Measurements from ENCODE around the gene MEPCE. TPM values are rescaled to one million over a fixed set of nuclear protein-coding genes. Genes with fewer than 3 reads are reported as not detected.

MEPCE gene
- total and polyA plus RNA-seq, 2 experiments from 2014 or later = 10.0 to 32.6 TPM

DNA sequence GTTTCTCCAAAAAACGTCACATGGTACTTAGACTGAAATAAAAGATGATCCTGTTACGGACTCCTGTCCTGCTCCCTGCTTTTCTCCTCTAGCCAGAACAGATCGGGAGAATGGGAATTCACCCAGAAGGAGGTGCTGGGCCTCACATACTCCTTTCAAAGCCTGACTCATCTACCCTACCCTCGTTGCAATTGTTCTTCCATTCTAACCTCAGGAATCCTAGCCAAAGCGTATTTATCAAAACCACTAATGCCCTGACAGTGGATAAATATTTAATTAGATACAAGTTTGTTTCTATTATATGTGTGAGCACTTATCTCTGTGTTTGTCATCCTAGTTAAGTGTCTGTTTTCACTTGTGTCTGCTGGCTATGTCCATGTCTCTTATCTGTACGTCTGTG is 22.9 kb upstream of the MEPCE start (continued):
- TF ChIP-seq, protein P1, sequence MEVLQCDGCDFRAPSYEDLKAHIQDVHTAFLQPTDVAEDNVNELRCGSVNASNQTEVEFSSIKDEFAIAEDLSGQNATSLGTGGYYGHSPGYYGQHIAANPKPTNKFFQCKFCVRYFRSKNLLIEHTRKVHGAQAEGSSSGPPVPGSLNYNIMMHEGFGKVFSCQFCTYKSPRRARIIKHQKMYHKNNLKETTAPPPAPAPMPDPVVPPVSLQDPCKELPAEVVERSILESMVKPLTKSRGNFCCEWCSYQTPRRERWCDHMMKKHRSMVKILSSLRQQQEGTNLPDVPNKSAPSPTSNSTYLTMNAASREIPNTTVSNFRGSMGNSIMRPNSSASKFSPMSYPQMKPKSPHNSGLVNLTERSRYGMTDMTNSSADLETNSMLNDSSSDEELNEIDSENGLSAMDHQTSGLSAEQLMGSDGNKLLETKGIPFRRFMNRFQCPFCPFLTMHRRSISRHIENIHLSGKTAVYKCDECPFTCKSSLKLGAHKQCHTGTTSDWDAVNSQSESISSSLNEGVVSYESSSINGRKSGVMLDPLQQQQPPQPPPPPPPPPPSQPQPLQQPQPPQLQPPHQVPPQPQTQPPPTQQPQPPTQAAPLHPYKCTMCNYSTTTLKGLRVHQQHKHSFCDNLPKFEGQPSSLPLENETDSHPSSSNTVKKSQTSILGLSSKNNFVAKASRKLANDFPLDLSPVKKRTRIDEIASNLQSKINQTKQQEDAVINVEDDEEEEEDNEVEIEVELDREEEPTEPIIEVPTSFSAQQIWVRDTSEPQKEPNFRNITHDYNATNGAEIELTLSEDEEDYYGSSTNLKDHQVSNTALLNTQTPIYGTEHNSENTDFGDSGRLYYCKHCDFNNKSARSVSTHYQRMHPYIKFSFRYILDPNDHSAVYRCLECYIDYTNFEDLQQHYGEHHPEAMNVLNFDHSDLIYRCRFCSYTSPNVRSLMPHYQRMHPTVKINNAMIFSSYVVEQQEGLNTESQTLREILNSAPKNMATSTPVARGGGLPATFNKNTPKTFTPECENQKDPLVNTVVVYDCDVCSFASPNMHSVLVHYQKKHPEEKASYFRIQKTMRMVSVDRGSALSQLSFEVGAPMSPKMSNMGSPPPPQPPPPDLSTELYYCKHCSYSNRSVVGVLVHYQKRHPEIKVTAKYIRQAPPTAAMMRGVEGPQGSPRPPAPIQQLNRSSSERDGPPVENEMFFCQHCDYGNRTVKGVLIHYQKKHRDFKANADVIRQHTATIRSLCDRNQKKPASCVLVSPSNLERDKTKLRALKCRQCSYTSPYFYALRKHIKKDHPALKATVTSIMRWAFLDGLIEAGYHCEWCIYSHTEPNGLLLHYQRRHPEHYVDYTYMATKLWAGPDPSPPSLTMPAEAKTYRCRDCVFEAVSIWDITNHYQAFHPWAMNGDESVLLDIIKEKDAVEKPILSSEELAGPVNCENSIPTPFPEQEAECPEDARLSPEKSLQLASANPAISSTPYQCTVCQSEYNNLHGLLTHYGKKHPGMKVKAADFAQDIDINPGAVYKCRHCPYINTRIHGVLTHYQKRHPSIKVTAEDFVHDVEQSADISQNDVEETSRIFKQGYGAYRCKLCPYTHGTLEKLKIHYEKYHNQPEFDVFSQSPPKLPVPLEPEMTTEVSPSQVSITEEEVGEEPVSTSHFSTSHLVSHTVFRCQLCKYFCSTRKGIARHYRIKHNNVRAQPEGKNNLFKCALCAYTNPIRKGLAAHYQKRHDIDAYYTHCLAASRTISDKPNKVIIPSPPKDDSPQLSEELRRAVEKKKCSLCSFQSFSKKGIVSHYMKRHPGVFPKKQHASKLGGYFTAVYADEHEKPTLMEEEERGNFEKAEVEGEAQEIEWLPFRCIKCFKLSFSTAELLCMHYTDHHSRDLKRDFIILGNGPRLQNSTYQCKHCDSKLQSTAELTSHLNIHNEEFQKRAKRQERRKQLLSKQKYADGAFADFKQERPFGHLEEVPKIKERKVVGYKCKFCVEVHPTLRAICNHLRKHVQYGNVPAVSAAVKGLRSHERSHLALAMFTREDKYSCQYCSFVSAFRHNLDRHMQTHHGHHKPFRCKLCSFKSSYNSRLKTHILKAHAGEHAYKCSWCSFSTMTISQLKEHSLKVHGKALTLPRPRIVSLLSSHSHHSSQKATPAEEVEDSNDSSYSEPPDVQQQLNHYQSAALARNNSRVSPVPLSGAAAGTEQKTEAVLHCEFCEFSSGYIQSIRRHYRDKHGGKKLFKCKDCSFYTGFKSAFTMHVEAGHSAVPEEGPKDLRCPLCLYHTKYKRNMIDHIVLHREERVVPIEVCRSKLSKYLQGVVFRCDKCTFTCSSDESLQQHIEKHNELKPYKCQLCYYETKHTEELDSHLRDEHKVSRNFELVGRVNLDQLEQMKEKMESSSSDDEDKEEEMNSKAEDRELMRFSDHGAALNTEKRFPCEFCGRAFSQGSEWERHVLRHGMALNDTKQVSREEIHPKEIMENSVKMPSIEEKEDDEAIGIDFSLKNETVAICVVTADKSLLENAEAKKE (CRISPR knock-in tag; IDR thresholded peaks at IDR 0.05) = no peak
- TF ChIP-seq, protein P2, sequence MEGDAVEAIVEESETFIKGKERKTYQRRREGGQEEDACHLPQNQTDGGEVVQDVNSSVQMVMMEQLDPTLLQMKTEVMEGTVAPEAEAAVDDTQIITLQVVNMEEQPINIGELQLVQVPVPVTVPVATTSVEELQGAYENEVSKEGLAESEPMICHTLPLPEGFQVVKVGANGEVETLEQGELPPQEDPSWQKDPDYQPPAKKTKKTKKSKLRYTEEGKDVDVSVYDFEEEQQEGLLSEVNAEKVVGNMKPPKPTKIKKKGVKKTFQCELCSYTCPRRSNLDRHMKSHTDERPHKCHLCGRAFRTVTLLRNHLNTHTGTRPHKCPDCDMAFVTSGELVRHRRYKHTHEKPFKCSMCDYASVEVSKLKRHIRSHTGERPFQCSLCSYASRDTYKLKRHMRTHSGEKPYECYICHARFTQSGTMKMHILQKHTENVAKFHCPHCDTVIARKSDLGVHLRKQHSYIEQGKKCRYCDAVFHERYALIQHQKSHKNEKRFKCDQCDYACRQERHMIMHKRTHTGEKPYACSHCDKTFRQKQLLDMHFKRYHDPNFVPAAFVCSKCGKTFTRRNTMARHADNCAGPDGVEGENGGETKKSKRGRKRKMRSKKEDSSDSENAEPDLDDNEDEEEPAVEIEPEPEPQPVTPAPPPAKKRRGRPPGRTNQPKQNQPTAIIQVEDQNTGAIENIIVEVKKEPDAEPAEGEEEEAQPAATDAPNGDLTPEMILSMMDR (conservative IDR thresholded peaks at IDR 0.05; ENCODE audit: low read depth in 2 of 2) = no peak
- TF ChIP-seq POLR2AphosphoS5 (IDR thresholded peaks at IDR 0.05; ENCODE audit: low read depth) = no peak
- no peak for TF ChIP-seq ZNF331 (CRISPR knock-in tag; IDR thresholded peaks at IDR 0.05; ENCODE audit: low read depth)
- no peak for TF ChIP-seq JUNB (IDR thresholded peaks at IDR 0.05; ENCODE audit: unreplicated experiment)
- TF ChIP-seq EZH2phosphoT487 (IDR thresholded peaks at IDR 0.05; ENCODE audit: unreplicated experiment) = no peak
- TF ChIP-seq ZNF114 (CRISPR knock-in tag; IDR thresholded peaks at IDR 0.05) = no peak
- no peak for TF ChIP-seq CREB1 (CRISPR knock-in tag; IDR thresholded peaks at IDR 0.05; ENCODE audit: low read depth)
- TF ChIP-seq, protein P3, sequence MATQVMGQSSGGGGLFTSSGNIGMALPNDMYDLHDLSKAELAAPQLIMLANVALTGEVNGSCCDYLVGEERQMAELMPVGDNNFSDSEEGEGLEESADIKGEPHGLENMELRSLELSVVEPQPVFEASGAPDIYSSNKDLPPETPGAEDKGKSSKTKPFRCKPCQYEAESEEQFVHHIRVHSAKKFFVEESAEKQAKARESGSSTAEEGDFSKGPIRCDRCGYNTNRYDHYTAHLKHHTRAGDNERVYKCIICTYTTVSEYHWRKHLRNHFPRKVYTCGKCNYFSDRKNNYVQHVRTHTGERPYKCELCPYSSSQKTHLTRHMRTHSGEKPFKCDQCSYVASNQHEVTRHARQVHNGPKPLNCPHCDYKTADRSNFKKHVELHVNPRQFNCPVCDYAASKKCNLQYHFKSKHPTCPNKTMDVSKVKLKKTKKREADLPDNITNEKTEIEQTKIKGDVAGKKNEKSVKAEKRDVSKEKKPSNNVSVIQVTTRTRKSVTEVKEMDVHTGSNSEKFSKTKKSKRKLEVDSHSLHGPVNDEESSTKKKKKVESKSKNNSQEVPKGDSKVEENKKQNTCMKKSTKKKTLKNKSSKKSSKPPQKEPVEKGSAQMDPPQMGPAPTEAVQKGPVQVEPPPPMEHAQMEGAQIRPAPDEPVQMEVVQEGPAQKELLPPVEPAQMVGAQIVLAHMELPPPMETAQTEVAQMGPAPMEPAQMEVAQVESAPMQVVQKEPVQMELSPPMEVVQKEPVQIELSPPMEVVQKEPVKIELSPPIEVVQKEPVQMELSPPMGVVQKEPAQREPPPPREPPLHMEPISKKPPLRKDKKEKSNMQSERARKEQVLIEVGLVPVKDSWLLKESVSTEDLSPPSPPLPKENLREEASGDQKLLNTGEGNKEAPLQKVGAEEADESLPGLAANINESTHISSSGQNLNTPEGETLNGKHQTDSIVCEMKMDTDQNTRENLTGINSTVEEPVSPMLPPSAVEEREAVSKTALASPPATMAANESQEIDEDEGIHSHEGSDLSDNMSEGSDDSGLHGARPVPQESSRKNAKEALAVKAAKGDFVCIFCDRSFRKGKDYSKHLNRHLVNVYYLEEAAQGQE (IDR thresholded peaks at IDR 0.05; ENCODE audit: unreplicated experiment) = no peak
- no peak for TF ChIP-seq EZH2 (IDR thresholded peaks at IDR 0.05; ENCODE audit: low read depth, unreplicated experiment)

All from GM23338 (cell line).